HG02840 (cell line): ENCODE results near the gene PPP6R2.

Experiments used
- ATAC-seq: cut with Tn5 transposase; IDR thresholded peaks from one replicate; pipeline ENCODE4 v1.9.1; 2021; ENCODE audit warnings: mild to moderate bottlenecking, moderate library complexity, moderate number of reproducible peaks; ENCODE audit not compliant: unreplicated experiment, low FRiP score

PPP6R2 gene

DNA sequence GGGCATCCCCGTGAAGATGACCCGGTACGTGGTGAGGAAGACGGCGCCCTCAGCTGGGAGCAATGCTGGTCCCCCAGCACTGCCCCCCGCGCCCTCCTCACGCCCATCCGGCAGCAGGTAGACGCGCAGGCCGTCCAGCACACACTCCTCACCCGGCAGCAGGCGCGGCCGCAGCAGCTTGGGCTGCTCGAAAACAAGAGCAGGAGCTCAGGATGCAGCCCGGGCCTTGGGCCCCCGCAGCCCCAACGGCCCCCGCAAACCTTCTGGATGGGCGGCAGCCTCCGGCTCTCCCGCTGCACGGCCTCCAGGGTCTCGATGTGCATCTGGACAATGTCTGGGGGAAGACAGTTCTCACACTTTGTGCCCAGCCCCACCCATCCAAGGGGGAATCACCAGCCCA is 118.4 kb downstream of the PPP6R2 start:
- ATAC-seq, result no peak

DNA sequence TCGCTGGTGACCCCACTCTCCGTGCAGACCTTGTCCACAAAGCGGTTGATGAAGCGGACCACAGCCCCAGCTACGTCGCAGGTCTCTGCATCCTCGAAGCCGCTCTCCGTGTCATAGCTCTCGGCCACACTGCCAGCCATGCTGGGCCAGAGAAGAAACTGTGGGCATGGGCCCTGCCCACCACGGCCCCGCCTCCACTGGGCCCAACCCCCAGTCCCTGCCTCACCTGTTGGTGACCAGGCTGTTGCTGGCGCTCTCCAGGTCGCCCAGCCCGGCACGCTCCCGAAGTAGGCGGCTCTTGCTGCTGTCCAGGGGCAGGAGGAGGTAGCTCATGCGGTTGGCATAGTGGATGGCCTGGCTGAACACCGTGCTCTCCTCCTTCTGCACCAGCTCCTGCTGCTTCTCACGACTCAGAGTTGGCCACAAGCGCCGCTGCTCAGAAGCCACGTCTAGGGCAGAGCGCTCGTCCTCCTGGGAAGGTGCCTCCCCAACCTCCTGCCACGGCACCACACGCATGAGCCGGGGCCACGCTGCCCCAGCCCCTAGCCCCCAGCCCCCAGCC is 118.9 kb downstream of the PPP6R2 start:
- ATAC-seq, result no peak

DNA sequence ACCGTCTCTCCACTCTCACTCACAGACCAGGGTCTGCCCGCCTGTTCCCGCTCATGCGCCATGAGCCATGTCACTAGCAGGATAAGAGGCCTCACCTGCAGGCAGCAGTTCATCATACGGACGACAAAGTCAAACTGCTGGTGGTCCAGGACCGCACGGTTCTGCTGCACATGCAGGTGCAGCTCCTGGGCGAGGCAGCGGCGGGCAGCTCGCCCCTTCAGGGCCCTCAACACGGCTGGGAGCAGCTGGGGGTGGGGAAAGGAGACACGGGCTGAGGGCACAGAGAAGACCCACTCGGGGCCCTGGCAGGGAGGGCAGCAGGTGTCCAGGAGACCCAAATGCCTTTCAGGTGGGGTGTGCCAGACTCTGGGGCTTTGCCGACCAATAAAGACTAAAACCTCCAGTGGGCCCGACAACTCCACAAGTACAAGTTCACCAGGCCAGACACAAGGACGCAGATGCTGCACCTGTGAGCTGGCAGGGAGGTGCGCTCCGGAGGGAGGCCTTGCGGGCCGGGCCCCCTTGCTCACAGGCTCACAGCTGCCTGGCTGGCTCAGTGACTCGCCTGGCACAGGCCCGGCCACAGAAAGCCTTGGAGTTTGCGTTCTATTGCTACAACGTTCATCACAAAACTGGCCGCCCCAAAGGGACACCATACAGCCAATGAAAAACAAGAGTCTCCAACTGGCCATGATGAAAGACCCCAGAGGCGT is 120.2 kb downstream of the PPP6R2 start:
- no peak for ATAC-seq

DNA sequence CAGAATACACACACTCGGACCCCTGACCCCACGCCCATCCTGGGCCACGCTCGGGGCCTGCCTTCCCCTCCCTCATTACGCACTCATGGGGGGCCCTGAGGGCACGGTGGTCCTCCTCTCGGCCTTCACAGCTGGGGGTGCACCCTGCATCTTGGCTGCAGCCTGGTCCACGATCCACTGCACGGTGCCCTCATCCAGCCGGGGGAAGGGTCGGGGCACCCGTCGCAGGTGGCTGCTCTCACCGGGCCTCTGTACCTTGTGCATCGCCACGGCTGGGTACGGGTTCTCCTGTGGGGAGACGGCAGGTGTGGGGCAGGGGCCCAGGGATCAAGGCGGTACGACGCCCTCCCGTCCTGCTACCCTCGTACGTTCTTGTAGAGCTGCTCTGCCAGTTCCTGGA is 121.3 kb downstream of the PPP6R2 start:
- no peak for ATAC-seq

DNA sequence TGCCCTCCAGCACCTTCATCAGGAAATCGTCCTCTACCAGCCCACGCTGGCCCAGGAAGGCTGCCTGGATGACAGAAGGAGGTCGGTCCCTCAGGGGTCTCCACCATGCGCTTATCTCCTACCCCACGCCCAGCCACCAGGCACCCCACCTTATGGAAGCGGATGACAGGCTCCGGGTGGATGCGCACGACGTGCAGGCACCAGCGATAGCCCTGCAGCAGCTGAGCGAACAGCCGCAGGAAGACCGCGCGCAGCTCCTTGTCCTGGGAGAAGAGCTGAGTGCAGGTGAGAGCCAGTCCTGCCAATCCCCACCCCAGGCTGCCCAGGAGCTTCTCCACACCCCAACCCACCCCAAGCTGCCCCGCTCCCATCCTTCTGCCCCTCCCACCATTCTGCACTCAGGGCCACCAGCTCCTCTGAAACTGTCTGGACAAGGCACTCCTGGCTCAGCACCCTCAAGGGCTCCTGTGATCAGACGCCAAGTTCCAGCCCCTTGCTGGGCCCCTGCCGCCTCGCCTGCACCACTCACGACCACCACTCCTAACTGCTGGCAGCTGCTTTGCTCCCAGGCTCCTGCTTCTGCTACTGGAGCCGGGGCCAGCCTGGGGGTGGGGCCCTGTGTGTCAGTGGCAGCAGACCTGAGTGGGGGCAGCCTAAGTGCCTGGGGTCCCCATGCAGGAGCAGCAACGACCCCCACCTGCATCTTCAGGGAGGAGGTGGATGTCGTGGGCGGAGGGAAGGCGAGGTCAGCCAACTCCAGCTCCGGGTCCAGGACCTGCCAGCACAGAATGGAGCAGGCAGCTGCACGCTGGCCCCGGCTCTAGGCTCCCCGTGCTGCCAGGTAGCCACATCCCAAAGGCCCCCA is 122.2 kb downstream of the PPP6R2 start:
- no peak for ATAC-seq

DNA sequence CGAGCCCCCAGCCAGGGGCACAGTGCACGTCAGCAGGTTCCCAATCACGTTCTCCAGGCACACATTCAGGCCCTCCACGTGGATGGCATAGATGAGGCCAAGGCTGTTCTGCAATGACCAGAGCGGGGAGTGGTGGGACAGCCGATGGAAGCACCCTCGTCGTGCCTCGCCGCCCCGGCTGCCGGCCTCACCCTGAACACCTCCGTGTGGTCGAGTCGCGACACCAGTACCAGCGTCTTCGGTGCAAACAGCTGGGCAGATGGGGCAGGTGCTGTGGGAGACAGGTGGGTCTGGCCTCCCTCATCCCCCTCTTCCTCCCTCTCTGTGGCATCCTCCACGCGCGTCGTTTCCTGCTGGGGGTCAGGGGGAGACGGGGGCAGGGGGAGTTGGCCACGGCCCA is 124.2 kb downstream of the PPP6R2 start:
- ATAC-seq, result no peak

DNA sequence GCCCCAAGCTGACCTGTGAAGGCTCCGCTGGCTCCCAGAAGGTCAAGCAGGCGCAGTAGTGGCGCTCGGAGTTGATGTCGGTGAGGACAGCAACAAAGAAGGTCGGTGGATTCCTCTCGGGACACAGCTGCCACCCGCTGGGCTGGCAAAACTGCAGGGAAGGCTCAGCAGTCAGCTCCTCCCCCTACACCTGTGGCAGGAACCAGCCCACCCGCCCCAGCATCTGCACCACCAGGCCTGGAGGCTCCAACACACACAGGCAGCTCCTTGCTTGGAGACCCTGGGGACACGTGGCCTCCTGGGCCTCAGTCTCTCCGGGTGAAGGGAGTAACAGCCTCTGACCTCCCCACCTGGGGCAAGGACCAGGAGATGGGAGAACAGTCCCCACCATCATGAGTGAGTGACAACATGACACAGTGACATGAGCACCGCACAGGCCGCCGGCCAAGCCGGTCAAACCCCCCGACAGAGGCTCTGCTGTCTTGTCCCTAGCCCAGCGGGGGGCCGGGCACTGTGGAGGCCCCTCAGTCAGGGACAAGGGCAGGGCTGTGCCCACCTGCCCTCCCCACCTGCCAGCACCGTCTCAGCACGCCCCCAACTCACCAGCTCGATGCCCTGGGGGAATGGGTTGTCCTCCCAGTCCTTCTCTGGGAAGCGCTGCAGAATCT is 124.8 kb downstream of the PPP6R2 start:
- ATAC-seq, result no peak

DNA sequence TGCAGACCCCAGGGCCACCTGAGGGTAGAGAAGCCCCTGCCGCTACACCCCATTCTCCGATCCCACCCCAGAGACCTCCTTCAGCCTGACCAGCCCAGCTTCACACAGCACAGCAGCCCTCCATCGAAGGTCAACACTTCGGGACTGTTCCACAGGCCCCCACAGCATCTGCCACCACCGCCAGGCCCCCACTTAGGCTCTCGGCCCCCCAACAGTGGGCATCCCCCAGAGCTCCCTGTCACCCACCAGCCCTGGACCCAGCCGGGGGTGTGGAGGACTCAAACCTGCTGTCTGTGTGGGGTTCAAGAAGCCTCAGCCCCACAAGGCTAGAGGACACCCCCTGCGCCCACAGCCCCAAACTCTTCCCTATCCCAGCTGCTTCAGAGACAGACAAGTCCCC is 125.5 kb downstream of the PPP6R2 start:
- no peak for ATAC-seq

DNA sequence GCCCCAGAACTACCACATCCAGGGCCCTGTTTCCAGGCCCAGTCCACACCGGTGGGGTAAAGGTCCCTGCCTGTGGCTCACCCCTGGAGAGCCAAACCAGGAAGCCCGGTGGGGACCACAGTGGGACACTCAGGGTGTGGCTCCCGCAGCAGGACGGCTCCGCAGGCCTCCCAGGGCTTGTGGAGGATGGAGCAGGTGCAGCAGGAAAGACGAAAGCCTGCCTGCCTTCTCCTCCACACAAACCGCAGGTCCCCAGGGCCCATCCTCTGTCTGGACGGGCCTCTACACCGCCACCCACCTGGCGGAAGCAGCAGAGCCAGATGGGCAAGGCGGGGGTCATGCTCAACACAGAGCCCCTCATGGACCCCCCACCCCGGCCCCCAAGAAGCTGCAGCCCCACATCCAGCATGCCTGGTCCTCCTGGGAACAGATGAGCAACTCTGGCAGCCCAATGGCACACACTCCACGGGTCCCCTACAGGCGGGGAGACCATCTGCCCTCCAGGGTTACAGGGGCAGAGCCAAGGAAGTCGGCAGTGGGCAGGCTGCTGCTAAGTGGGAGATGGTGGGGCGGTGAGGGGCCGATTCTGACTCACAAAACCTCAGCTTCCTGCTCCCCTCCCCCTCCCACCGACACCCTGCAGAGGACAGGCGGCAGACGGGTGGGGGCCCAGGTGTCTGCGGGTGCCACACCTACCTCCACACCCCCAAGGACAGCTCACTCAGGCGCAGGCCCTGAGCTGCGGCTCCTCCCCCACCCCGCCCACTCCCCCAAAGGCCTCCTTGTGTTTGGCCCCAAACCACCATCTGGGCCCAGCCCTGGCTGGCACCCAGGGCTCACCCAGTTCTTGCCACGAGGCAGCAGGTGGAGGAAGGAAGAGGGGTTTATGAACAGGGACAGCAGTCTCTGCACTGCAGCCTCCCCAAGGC is 126.5 kb downstream of the PPP6R2 start:
- ATAC-seq, result peak; percentile 46

DNA sequence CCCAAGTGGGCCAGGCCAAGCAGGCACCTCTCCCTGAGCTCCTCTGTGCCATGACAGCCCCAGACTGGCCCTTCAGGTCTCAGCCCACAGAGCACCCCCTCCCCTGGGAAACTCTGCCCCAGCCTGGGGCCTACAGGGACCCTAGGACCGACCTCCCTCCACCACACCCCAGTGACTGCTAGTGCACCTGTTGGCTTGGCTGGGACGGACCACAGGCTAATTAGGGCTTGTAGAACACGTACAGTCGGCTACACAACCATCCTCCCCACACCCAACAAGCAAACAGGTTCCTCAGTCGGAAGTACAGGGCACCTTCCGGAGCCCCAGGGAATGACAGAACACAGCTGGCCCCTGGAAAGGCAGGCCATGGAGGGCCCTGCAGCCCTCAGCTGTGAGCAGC is 127.4 kb downstream of the PPP6R2 start:
- no peak for ATAC-seq

DNA sequence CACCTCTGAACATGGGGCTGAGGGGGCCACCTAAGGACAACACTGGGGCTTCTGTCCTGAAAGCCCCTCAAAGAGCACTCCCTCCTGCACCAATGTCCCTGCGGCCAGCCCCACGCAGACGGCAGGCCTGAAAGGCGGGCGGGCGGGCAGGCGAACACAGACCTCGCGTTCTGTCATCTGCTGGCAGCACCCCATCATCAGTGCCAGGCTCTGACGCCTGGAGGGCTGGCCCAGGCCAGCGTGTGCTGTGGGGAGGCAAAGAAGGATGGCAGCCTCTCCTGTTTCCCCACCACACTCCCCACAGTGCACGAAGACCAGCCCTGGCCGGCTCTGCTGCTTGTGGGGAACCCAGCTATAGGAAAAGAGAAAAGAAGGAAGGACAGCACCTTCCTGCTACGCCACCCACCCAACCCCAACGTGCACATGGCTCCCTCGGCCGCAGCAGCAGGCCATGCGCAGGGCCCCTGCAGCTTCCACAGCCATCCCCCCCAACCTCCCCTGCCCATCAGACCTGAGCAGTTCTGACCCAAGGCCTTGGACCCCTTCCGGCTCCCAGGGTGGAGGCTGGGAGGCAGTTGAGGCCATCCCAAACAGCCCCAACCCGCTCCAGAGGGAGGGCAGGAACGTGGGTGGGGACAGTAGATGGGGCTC is 128.2 kb downstream of the PPP6R2 start:
- no peak for ATAC-seq

DNA sequence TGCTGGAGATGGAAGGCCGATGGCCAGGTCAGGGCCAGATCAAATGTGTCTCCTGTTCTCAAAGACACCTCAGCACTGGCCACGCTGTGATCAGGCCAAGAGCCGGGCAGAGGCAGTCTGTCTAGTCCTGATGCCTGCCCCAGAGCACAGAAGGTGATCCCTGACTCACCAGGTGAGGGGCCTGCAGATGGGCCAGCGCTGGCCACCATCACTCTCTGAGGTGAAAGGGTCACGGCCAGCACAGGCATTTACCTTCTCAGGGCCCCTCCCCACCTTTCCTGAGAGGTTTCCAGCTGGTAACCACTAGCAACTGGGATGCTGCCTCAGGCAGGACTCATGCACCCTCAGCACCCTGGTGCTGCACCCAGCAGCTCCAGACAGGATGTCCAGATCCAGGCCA is 128.8 kb downstream of the PPP6R2 start:
- ATAC-seq, result no peak

DNA sequence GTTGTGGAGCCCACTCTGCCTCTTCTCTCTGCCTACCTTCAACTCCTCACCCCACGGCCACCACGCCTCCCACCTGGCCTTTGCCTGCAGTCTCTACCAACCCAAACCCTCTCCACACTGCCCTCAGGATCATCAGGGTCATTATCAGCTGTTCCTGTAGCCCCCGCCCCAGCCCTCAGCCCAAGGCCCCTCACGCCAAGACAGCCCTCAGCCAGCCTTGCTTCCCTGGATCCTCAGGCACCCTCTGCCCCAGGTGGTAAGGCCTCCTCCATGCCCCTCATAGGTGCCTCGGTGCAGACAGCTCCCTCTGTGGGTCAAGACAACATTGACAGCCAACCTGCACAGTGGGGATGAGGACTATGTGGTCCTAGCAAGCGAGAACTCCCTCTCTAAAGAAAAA is 130.0 kb downstream of the PPP6R2 start:
- ATAC-seq, result no peak

DNA sequence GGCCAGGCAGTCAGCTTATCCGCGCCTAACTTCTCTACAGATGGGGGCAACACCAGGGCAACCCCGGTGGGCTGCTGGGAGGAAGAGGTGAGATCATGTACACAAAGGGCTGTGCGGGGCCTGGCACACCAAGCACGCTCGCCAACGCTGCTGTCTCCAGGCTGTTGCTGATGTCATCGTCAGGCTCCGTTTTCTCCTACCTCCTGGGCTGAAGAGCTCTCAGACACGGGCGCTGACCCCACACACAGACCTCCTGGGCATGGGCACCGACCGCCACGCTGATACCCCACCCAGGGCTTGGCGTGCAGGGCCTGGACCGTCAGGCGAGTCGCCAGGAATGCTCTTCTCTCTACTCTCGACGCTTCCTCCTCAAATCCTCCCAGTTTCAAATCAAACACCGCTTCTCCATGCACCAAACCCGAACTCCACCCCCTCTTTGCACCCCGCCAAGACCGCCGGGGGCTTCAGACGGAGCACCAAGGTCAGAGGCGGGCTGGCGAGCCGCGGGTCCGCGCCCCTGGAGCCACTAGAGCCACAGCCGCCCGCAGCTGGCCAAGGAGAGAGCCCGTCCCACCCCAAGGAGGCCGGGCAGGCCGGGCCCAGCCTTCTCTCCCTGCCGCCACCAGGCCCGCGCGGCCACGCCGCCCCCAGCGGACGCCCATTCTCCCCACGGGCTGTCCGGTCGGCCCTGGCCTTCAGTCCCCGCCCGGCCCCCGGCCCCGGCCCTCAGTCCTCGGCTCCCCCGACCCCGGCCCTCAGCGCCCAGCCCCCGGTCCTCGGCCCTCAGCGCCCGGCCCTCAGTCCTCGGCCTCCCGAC is 130.9 kb downstream of the PPP6R2 start:
- ATAC-seq, result no peak

DNA sequence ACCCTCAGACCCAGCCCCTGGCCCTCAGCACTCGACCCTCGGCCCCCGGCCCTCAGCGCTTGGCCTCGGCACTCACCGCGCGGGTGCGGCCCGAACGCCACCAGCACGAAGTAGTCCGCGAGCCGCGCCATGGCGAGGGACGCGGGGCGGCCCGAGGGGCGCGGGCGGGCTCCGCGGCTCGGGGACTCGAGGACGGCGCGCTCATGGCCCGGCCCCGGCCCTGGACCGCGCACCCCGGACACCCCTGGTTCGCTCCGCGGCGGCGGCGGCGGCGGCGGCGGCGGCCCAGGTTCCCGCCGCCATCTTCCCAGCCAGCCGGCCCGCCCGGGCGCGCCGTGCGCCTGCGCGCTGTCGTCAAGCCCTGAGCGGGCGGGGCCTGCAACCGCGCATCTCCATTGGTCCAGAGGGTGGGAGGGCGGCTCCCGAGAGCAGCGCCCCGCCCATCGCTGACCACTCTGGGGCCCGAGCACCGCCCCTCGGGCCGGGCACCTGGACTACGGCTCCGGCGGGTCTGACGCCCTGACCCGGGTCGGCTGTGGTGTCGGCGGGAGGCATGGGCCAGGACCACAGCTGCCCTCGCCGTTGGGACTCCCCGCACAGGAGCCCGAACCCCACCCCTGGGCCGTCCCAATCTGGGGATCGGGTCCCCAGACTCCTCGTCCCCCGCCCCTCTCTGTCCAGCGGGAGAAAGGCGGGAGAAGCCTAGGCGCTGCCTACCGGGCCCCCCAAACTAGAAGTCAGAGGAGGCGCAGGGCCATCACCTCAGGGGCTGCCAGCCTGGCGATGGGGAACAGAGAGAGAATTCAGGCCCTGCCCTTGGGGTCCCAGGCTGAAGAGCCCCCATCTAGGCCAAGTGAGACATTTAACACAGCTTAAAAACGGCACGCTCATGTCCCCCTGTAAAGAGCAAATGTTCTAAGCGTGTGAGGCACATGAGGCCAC is 131.9 kb downstream of the PPP6R2 start, which contains the start of gene SBF1:
TSS of gene SBF1 (minus strand) at position 326 of the 942 bp plus-strand sequence. CDS start at position 131, 195 bp downstream.
- peak; percentile 67 for ATAC-seq

DNA sequence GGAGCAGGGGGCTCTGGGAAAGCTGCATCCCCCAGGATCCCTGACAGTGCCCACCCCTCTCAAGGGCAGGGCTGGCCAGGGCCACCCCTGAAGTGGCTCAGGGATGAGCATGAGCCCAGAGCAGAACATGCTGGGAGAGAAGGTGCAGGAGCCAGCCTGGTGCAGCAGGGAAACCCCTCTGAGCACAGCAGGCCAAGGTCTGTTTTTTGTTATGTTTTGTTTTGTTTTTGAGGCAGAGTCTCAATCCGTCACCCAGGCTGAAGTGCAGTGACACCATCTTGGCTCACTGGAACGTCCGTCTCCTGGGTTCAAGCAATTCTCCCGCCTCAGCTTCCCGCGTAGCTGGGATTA is 132.5 kb downstream of the PPP6R2 start:
- no peak for ATAC-seq

DNA sequence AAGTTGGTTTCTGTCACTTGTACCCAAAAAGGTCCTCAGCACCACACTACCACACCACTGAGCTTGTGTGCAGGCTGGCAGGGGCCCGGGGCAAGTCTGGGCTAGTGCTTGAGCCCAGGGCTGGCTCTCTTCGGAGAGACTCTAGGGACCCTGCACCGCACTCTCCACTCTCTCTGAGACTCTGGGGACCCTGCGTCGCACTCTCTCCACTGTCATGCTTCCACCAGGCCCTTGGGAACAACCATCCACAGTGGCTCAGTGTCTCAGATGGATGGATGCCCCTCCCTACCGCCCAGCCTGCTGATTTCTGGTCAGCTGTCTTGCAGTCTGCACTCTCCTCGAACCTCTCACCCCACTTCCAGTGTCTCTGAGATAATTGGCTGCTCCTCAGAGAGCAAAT is 133.7 kb downstream of the PPP6R2 start:
- no peak for ATAC-seq

DNA sequence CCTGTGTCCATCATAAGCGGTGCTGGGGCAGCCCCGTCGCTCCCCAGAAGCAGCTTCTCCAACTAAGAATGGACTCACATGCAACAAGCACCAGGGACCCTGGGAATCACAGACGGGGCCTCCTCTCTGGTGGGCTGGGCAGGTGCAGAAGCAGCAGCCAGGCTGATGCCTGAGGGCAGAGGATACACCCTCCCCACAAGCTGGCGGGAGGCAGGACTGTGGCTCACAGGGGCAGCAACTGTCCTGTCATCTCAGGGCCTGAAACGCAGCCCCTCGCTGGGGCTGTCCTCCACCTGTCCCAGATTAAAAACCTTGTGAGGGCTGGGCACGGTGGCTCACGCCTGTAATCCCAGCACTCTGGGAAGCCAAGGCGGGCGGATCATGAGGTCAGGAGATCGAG is 134.8 kb downstream of the PPP6R2 start:
- ATAC-seq, result no peak
